RPMI8226 (cell line): Measurements from ENCODE around the gene SOX8.

Experiments
- DNase-seq: peaks from one replicate; pipeline ENCODE4 v3.0.0-alpha.2; 2015

The SOX8 gene

DNA sequence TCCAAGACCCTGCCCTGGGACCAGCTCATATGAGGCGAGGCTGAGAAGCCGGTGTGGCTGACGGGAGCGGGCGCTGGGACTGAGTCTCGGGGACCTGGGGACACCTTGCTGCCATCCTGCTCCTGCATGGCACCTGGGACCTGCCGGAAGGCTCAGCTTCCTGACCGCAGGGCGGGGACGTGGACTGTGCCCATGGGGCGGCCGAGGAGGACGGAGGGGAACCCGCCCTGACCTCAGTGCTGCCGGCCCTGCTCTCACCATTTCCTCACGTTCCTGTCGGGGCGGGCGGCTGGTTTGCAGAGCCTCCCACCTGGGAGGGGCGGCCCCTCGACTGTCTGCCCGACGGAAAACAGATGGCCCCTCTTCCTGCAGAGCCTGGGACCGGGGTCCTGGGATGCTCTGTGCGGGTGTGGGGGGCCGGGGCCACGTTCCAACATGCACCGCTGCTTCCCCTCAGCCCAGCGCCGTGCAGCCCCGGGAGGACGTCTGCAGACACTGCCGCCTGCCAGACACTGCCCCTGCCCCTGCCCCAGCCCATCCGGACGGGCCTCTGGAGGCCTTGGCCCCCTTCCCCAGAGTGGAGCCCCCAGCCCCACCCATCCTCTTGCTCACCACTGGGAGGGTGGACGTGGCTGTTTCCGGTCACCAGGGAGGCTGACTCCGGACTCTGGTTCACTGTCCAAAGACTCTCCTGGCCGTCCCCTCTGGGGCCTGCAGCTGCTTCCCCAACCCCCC lies 47.1 kb downstream of the SOX8 start:
- no peak for DNase-seq

GRCh38 chr16:1029259-1029545 lies 47.6 kb downstream of the SOX8 start:
- no peak for DNase-seq

DNA sequence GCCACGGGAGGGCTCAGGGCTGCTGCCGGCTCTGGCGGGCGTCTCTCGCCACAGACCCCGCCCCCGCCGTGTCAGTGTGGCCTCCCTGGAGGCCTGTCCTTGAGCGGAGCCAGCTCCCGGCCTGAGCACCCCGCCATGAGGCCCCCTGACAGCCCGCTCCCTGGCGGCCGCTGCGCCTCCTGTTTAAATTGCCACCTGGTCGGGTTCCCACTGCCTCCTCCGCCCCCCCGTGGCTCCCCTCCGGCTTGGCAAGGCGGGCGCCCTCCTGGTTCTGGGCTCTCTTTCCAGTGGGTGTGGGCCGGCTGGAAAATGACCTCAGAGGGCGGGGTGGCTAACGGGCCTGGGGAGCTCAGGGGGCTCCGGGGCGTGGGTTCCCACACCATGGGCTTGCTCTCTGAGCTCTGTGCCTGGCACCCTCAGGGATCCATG lies 48.9 kb downstream of the SOX8 start:
- peak; percentile 55 for DNase-seq

- no peak for DNase-seq
These were observed 50.1 kb downstream of the SOX8 start for GRCh38 chr16:1031666-1032065.

- no peak for DNase-seq
These were observed 51.0 kb downstream of the SOX8 start for GRCh38 chr16:1032607-1033006.

- no peak for DNase-seq
These were observed 51.6 kb downstream of the SOX8 start for GRCh38 chr16:1033128-1033679.

DNA sequence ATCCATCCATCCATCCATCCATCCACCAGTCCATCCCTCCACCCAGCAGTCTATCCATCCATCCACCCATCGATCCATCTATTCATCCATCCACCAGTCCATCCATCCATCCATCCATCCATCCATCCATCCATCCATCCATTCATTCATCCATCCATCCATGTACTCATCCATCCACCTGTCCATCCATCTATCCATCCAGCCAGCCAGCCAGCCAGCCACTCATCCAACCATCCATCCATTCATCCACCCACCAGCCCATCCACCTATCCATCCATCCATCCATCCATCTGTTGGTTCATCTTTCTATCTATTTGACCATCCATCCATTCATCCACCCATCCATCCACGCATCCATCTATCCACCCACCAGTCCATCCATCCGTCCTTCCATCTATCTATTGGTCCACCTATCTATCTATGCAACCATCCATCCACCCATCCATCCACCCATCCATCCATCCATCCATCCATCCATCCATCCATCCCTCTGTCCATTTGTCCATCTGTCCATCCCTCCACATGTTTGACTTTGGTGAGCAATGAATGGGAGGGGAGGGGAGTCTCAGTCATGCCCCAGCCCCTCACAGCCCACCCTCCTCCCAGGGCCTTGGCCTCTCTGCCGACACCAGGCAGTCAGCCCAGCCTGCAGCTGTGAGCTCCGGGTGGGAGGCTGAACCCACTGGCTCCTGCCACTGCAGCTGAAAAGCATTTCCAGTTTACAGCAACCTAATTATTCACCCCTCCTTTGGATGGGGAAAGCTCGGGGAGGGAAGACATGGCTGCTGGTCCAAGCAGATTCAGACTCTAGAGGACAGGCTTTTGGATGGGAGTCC lies 52.9 kb downstream of the SOX8 start:
- no peak for DNase-seq

- no peak for DNase-seq
These were observed 53.5 kb downstream of the SOX8 start for GRCh38 chr16:1035066-1035415.

DNA sequence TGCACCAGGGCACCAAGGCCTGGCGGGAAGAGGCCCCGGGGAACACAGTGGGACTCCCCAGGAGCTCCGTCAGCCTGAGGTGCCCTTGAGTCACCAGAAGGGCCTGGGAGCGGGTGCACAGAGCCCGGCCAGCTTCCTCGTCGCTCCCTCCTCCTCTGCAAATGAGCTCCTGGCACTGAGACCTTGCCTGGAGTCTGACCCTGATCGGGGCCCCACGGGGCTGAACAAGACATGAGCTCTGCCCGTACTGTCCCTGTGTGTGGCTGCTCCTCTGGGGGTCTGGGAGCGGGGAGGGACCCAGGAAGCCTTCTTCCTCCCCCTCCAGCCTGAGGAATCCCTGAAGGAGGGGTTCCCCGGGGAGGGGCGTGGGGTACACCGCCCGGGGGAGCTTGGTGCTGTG lies 54.6 kb downstream of the SOX8 start:
- DNase-seq, result no peak
